CD4-positive, CD25-positive, alpha-beta regulatory T cell (primary cell): Measurements from ENCODE around the gene RETNLB. TPM values are rescaled to one million over a fixed set of nuclear protein-coding genes. Genes with fewer than 3 reads are reported as not detected.

Experiments used
- ATAC-seq, 2 donors: fragments of 150-1000 bp; cut with Tn5 transposase; one replicate each; pipeline ENCODE4 v1.10.0; 2021; ENCODE audit warnings: low read depth in 2 of 2, moderate number of reproducible peaks in 2 of 2, moderate library complexity in 1 of 2
- DNase-seq, 3 donors: peaks; one replicate each; pipeline versions ENCODE4 v3.0.0 to v3.0.0-alpha.2; 2012 to 2022; ENCODE audit warnings: mixed read lengths in 1 of 3
- H3K27ac ChIP-seq: one replicate; pipeline ENCODE4 v1.7.0; 2013; ENCODE audit warnings: mild to moderate bottlenecking, low read length; ENCODE audit not compliant: insufficient read depth, poor library complexity, severe bottlenecking
- H3K27me3 ChIP-seq: one replicate; pipeline ENCODE4 v1.7.0; 2013; ENCODE audit warnings: low read length; ENCODE audit not compliant: control insufficient read depth, insufficient read depth
- H3K36me3 ChIP-seq: one replicate; pipeline ENCODE4 v1.7.0; 2013; ENCODE audit warnings: mild to moderate bottlenecking, low read length, moderate library complexity; ENCODE audit not compliant: control insufficient read depth, insufficient read depth
- H3K4me1 ChIP-seq: 2 replicates; pipeline ENCODE4 v1.7.0; 2013; ENCODE audit warnings: mild to moderate bottlenecking, low read length; ENCODE audit not compliant: insufficient read depth, control insufficient read depth, poor library complexity, severe bottlenecking
- H3K4me3 ChIP-seq: one replicate; pipeline ENCODE4 v1.7.0; 2013; ENCODE audit warnings: low read depth, mild to moderate bottlenecking, low read length, moderate library complexity
- H3K9me3 ChIP-seq, 2 experiments: 1 replicate in 1 of 2; 2 replicates in 1 of 2; pipeline ENCODE4 v1.7.0; 2013; ENCODE audit warnings: low read length in 2 of 2, mild to moderate bottlenecking in 1 of 2, moderate library complexity in 1 of 2; ENCODE audit not compliant: control insufficient read depth in 2 of 2
- H3K27ac Mint-ChIP-seq, 3 donors: one replicate each; pipeline ENCODE4 v1.8.0; 2020 to 2022; ENCODE audit warnings: mild to moderate bottlenecking in 3 of 3, mixed read lengths in 3 of 3, moderate library complexity in 2 of 3
- H3K27me3 Mint-ChIP-seq: one replicate; pipeline ENCODE4 v1.8.0; 2022; ENCODE audit warnings: mild to moderate bottlenecking, mixed read lengths
- H3K36me3 Mint-ChIP-seq: one replicate; pipeline ENCODE4 v1.8.0; 2020; ENCODE audit warnings: mixed read lengths
- H3K4me1 Mint-ChIP-seq, 4 donors: one replicate each; pipeline ENCODE4 v1.8.0; 2020 to 2022; ENCODE audit warnings: mixed read lengths in 4 of 4, mild to moderate bottlenecking in 1 of 4
- H3K4me3 Mint-ChIP-seq, 4 donors: one replicate each; pipeline ENCODE4 v1.8.0; 2020 to 2022; ENCODE audit warnings: mild to moderate bottlenecking in 4 of 4, mixed read lengths in 4 of 4, moderate library complexity in 3 of 4
- H3K9me3 Mint-ChIP-seq, 7 donors: one replicate each; pipeline ENCODE4 v1.8.0; 2020 to 2022; ENCODE audit warnings: mixed read lengths in 7 of 7, mild to moderate bottlenecking in 3 of 7, moderate library complexity in 2 of 7
- polyA plus RNA-seq, 4 donors: library from polyadenylated mRNA; unstranded; fragments of 300-500 nt; fragmentation: Illumina TruSeq; gene quantifications; one replicate each; pipeline ENCODE4 v1.2.3, GENCODE V29; 2021
- total RNA-seq: library from RNA; stranded (reverse); gene quantifications from one replicate; pipeline ENCODE4 v1.2.3, GENCODE V29; 2022

Gene RETNLB
- total and polyA plus RNA-seq, 5 donors from 2014 or later: not detected

GRCh38 chr3:108722724-108723123 is 34.5 kb downstream of the RETNLB start:
- H3K4me1 ChIP-seq: no peaks in the 10 kb centered on the region
- Mint-ChIP-seq H3K36me3 (no peaks in the 10 kb centered on the region), H3K4me1 (peaks cover 0 to 7% (median 0%) of the 10 kb centered on the region in 4 donors), H3K27ac (no peak overlapping the region), H3K9me3 (peaks cover 0 to 7% (median 0%) of the 10 kb centered on the region in 7 donors), H3K27me3 (no peaks in the 10 kb centered on the region), H3K4me3 (no peak overlapping the region)
- no peak for DNase-seq
- ATAC-seq: no peak
- no peak overlapping the region for H3K27ac ChIP-seq
- no peaks in the 10 kb centered on the region for H3K27me3 ChIP-seq
- H3K4me3 ChIP-seq: no peak overlapping the region
- no peaks in the 10 kb centered on the region for H3K9me3 ChIP-seq
- no peaks in the 10 kb centered on the region for H3K36me3 ChIP-seq

GRCh38 chr3:108719178-108719806 is 37.9 kb downstream of the RETNLB start:
- no peak overlapping the region for H3K27ac ChIP-seq

GRCh38 chr3:108718454-108718853 is 38.8 kb downstream of the RETNLB start:
- no peak overlapping the region for H3K27ac Mint-ChIP-seq
- Histone ChIP-seq H3K27ac (no peak overlapping the region), H3K4me3 (no peak overlapping the region), H3K27me3 (no peaks in the 10 kb centered on the region), H3K9me3 (no peaks in the 10 kb centered on the region), H3K36me3 (no peaks in the 10 kb centered on the region), H3K4me1 (no peaks in the 10 kb centered on the region)
- no peaks in the 10 kb centered on the region for H3K36me3 Mint-ChIP-seq
- no peak overlapping the region for H3K4me3 Mint-ChIP-seq
- DNase-seq (no peak), ATAC-seq (no peak)
- peaks cover 4% of the 10 kb centered on the region for H3K27me3 Mint-ChIP-seq
- H3K9me3 Mint-ChIP-seq: peaks cover 0 to 7% (median 0%) of the 10 kb centered on the region in 7 donors
- peaks cover 0 to 7% (median 0%) of the 10 kb centered on the region in 4 donors for H3K4me1 Mint-ChIP-seq

More at GRCh38 chr3:108719178-108719806, 37.9 kb downstream of the RETNLB start:
- Histone ChIP-seq H3K4me3 (no peak overlapping the region), H3K27me3 (no peaks in the 10 kb centered on the region), H3K36me3 (no peaks in the 10 kb centered on the region), H3K4me1 (no peaks in the 10 kb centered on the region), H3K9me3 (no peaks in the 10 kb centered on the region)
- Mint-ChIP-seq H3K27ac (no peak overlapping the region), H3K36me3 (no peaks in the 10 kb centered on the region), H3K27me3 (no peaks in the 10 kb centered on the region), H3K4me3 (no peak overlapping the region), H3K4me1 (peaks cover 0 to 7% (median 0%) of the 10 kb centered on the region in 4 donors), H3K9me3 (peaks cover 0 to 7% (median 0%) of the 10 kb centered on the region in 7 donors)
- no peak for ATAC-seq
- DNase-seq: no peak

GRCh38 chr3:108713816-108714215 is 43.4 kb downstream of the RETNLB start:
- H3K36me3 Mint-ChIP-seq: no peaks in the 10 kb centered on the region
- DNase-seq (no peak), ATAC-seq (no peak)
- Histone ChIP-seq H3K36me3 (no peaks in the 10 kb centered on the region), H3K4me3 (no peak overlapping the region), H3K27ac (no peak overlapping the region), H3K4me1 (no peaks in the 10 kb centered on the region), H3K27me3 (no peaks in the 10 kb centered on the region), H3K9me3 (no peaks in the 10 kb centered on the region)
- H3K4me3 Mint-ChIP-seq: no peak overlapping the region
- no peaks in the 10 kb centered on the region for H3K4me1 Mint-ChIP-seq
- H3K9me3 Mint-ChIP-seq: peaks cover 0 to 4% (median 0%) of the 10 kb centered on the region in 7 donors
- H3K27ac Mint-ChIP-seq: no peak overlapping the region
- peaks cover 12% of the 10 kb centered on the region for H3K27me3 Mint-ChIP-seq

- Mint-ChIP-seq H3K4me1 (no peaks in the 10 kb centered on the region), H3K36me3 (no peaks in the 10 kb centered on the region), H3K27ac (no peak overlapping the region), H3K27me3 (peaks cover 12% of the 10 kb centered on the region), H3K9me3 (peaks cover 0 to 4% (median 0%) of the 10 kb centered on the region in 7 donors), H3K4me3 (no peak overlapping the region)
- H3K27ac ChIP-seq: no peak overlapping the region
- H3K27me3 ChIP-seq: no peaks in the 10 kb centered on the region
- H3K36me3 ChIP-seq: no peaks in the 10 kb centered on the region
- DNase-seq (no peak), ATAC-seq (no peak)
- no peak overlapping the region for H3K4me3 ChIP-seq
- no peaks in the 10 kb centered on the region for H3K4me1 ChIP-seq
- H3K9me3 ChIP-seq: no peaks in the 10 kb centered on the region
These were observed 44.1 kb downstream of the RETNLB start for GRCh38 chr3:108713009-108713516.

Other genes with a start within 250 kb of the RETNLB start
- gene MYH15, start 246.8 kb downstream of the RETNLB start, total RNA-seq: 0.12 TPM
- under 1 TPM in 1 of 4 donors, not detected in 3; 0.03 TPM for gene MYH15, start 246.8 kb downstream of the RETNLB start, polyA plus RNA-seq
- gene CIP2A, start 168.0 kb downstream of the RETNLB start, total RNA-seq: 6.3 TPM
- gene CIP2A, start 168.0 kb downstream of the RETNLB start, polyA plus RNA-seq: 1 to 10 TPM in 3 of 4 donors, under 1 TPM in 1; 0.99 to 2.9 (median 1.6) TPM
- gene DZIP3, start 167.7 kb downstream of the RETNLB start, total RNA-seq: 14.9 TPM
- 10 to 100 TPM in 2 of 4 donors, 1 to 10 TPM in 2; 5.2 to 12.2 (median 8.7) TPM for gene DZIP3, start 167.7 kb downstream of the RETNLB start, polyA plus RNA-seq
- 85.0 TPM for gene TRAT1, start 65.4 kb upstream of the RETNLB start, total RNA-seq
- 100 to 1,000 TPM; 120 to 167 (median 142) TPM for gene TRAT1, start 65.4 kb upstream of the RETNLB start, polyA plus RNA-seq
- not detected for gene GUCA1C, start 196.5 kb upstream of the RETNLB start, total RNA-seq
- gene GUCA1C, start 196.5 kb upstream of the RETNLB start, polyA plus RNA-seq: not detected